Measurements from ENCODE around the gene NAA10.

- no peak for TF ChIP-seq POLR2A (IDR thresholded peaks at IDR 0.05)
- no peak for TF ChIP-seq CTCF (IDR thresholded peaks at IDR 0.05)
- TF ChIP-seq EP300 (IDR thresholded peaks at IDR 0.05), result no peak
- no peak for TF ChIP-seq POLR2AphosphoS5 (IDR thresholded peaks at IDR 0.05)
Observed at GRCh38 chrX:153961292-153961691, 26.5 kb upstream of the NAA10 start.
